ENCODE measurements around the gene CD59. TPM values are rescaled to one million over a fixed set of nuclear protein-coding genes. Genes with fewer than 3 reads are reported as not detected.

CD59 gene
- total RNA-seq, 4 donors from 2014 or later, result 190 to 448 (median 302) TPM

DNA sequence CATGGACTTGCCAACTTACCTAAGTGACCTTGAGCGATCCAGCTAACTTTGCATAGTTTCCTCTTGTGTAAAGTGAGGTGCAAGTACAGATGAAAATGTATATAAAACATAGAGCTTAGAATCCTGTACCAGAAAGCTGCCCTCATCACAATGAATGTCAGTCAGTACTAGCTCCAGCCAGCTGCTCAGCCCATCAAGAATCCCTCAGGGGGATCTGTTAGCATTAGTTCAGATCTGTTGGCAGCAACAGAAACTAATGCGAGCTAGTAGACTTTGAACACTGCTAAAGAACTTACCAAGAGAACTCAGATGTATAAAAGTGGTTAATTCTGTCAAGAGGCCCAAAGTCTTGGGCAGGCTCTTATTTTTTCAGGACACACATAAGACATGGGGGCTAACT is 29.3 kb downstream of the CD59 start:
- Histone ChIP-seq H3K4me1 (peaks cover 6 to 91% (median 48%) of the 10 kb centered on the region in 4 donors), H3K27ac (peak overlapping the region; percentile 46 to 88 (median 72))

DNA sequence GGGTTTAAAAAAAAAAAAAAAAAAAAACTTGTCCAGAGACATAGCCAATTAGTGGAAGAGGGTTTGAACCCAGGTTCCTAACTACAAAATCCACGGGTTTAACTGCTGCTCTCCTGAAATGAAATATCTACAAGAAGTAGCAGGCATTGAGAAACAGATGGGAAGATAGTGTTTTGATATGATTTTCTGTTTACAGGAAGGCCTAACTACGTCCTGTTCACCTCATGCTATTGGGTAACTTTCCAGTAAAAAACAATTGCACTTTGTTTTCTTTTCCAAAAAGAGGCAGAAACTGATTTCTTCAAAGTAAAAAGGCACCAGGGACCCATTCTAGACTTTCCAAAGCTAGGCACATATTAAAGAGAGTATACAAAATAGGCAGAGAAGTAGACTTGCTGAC is 29.7 kb downstream of the CD59 start:
- TF ChIP-seq POLR2A (IDR thresholded peaks at IDR 0.05) (peak in 1 of 2 donors; percentile 10), EP300 (IDR thresholded peaks at IDR 0.05) (peak; percentile 57 to 69)
- TF ChIP-seq, protein P1, sequence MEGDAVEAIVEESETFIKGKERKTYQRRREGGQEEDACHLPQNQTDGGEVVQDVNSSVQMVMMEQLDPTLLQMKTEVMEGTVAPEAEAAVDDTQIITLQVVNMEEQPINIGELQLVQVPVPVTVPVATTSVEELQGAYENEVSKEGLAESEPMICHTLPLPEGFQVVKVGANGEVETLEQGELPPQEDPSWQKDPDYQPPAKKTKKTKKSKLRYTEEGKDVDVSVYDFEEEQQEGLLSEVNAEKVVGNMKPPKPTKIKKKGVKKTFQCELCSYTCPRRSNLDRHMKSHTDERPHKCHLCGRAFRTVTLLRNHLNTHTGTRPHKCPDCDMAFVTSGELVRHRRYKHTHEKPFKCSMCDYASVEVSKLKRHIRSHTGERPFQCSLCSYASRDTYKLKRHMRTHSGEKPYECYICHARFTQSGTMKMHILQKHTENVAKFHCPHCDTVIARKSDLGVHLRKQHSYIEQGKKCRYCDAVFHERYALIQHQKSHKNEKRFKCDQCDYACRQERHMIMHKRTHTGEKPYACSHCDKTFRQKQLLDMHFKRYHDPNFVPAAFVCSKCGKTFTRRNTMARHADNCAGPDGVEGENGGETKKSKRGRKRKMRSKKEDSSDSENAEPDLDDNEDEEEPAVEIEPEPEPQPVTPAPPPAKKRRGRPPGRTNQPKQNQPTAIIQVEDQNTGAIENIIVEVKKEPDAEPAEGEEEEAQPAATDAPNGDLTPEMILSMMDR (IDR thresholded peaks at IDR 0.05), result no peak
- Histone ChIP-seq H3K9me3 (no peaks in the 10 kb centered on the region), H3K36me3 (peaks cover 0 to 43% (median 7%) of the 10 kb centered on the region in 3 donors), H3K27me3 (no peaks in the 10 kb centered on the region), H3K4me3 (no peak overlapping the region), H3K4me1 (peaks cover 6 to 91% (median 51%) of the 10 kb centered on the region in 4 donors), H3K27ac (peak overlapping the region; percentile 46 to 88 (median 72))
- DNase-seq (ENCODE audit: low spot score in 2 of 2), result no peak
- 19 to 28% methylated on average over 2 of the region's 2 CpGs for WGBS, 2 donors

More for the DNA sequence above, 29.3 kb downstream of the CD59 start:
- DNase-seq (ENCODE audit: low spot score in 2 of 2), result no peak
- TF ChIP-seq POLR2A (IDR thresholded peaks at IDR 0.05), result peak in 1 of 2 donors; percentile 3
- TF ChIP-seq, protein P1 (IDR thresholded peaks at IDR 0.05), result no peak
- Histone ChIP-seq H3K27me3 (no peaks in the 10 kb centered on the region), H3K36me3 (peaks cover 0 to 47% (median 7%) of the 10 kb centered on the region in 3 donors), H3K4me3 (no peak overlapping the region), H3K9me3 (no peaks in the 10 kb centered on the region)
- WGBS, 2 donors, result 55 to 79% methylated on average over 2 of the region's 2 CpGs

DNA sequence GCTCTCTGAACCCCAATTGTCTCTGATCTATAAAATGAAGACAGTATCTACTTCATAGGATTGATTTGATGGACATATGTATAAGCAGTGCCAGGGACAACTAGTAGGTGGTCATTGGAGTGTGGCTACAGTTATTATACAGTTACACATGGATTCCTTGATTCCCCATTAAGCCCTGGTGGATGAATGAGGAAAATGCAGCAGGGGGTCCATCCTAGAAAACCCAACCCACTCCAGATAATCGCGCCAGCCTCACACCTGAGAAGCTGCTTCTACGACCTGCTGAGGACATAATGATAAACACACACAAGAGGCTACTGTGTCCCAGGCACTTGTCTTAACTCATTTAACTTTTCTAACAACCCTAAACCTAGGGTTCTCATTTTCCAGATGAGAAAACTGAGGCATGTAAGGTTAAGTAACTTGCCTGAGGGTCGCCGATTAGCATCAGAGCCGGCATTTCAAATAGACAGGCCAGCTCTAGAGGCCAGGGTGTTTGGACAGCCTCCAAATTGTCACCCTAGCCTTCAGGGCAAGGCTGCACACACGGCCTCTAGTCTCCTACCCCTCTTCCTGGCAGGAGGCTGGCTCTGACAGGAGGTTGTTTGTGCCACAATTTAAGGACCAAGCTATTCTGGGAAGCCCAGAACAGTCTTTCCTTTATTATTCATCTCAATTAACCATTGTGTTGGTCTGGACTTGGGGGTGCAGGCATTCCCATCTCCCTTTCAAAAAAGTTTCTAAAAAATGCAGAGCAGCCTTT is 31.8 kb downstream of the CD59 start:
- no peak for DNase-seq (ENCODE audit: low spot score in 2 of 2)
- Histone ChIP-seq H3K27me3 (no peaks in the 10 kb centered on the region), H3K27ac (peak overlapping the region; percentile 51 to 88 (median 79)), H3K4me3 (no peak overlapping the region), H3K9me3 (no peaks in the 10 kb centered on the region), H3K4me1 (peaks cover 6 to 91% (median 61%) of the 10 kb centered on the region in 4 donors), H3K36me3 (peaks cover 0 to 27% (median 1%) of the 10 kb centered on the region in 3 donors)
- WGBS, 2 donors, result 47 to 63% methylated on average over 7 of the region's 7 CpGs
- TF ChIP-seq, protein P1 (IDR thresholded peaks at IDR 0.05), result peak in 1 of 5 experiments; percentile 10
- TF ChIP-seq EP300 (IDR thresholded peaks at IDR 0.05) (peak in 1 of 2 donors; percentile 71), POLR2A (IDR thresholded peaks at IDR 0.05) (no peak)

DNA sequence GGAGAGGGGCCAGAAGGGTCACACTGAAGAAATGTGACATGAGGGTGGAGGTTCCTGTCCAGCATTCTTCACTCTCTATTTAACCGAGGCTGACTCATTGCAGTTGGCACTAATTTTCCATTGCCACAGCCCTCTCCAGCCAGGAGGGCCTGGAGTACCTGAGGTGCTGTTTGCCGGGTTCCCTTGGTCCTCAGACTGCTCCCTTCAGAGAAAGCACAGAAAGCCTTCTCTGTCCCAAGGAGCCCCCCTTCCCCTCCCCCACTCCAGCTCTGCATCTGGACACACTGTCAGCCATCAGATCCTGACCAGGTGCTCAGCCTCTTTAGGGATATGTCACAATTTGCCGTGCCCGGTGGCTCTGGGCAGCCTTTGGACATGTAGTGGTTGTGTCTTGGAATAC is 32.4 kb downstream of the CD59 start:
- no peaks in the 10 kb centered on the region for H3K27me3 ChIP-seq
- H3K27ac ChIP-seq, result peak overlapping the region; percentile 51 to 88 (median 79)
- DNase-seq (ENCODE audit: low spot score in 2 of 2), result no peak
- 75 to 79% methylated on average over 4 of the region's 4 CpGs for WGBS, 2 donors
- H3K4me3 ChIP-seq, result no peak overlapping the region
- peaks cover 6 to 89% (median 61%) of the 10 kb centered on the region in 4 donors for H3K4me1 ChIP-seq
- peaks cover 0 to 21% (median 0%) of the 10 kb centered on the region in 3 donors for H3K36me3 ChIP-seq
- H3K9me3 ChIP-seq, result no peaks in the 10 kb centered on the region
- TF ChIP-seq EP300 (IDR thresholded peaks at IDR 0.05) (peak in 1 of 2 donors; percentile 51), POLR2A (IDR thresholded peaks at IDR 0.05) (no peak)

DNA sequence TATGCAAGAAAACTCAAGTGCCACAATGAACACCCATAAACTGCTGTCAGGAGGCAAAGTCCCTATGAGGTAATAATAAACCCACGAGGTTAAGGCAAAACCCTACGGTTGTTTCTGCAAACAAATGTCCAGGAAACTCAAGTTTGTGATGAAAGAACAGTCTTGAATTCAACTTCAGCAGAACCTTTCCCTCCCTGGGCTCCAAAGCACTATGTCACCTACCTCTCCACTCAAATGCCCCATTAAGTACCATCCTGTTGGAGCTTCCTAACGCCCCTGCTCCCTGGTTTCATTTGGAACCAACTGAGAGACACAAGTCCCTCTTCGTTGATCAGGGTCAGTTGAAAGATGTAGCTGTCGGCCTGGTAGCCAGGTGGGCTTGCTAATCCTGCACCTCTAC is 33.0 kb downstream of the CD59 start:
- H3K27me3 ChIP-seq, result no peaks in the 10 kb centered on the region
- no peaks in the 10 kb centered on the region for H3K9me3 ChIP-seq
- TF ChIP-seq EP300 (IDR thresholded peaks at IDR 0.05) (no peak), POLR2A (IDR thresholded peaks at IDR 0.05) (no peak)
- TF ChIP-seq, protein P1 (IDR thresholded peaks at IDR 0.05), result no peak
- DNase-seq (ENCODE audit: low spot score in 2 of 2), result no peak
- peaks cover 6 to 83% (median 61%) of the 10 kb centered on the region in 4 donors for H3K4me1 ChIP-seq
- peak overlapping the region; percentile 51 to 88 (median 79) for H3K27ac ChIP-seq
- H3K4me3 ChIP-seq, result no peak overlapping the region
- H3K36me3 ChIP-seq, result peaks cover 0 to 15% (median 0%) of the 10 kb centered on the region in 3 donors
- 63 to 79% methylated on average over 5 of the region's 5 CpGs for WGBS, 2 donors

Measured in tibial nerve (tissue), 4 donors.